ENCODE results near the gene CNOT3.
A peak's percentile ranks its signal among the peaks of the same experiment; 100 is the strongest.

Gene CNOT3

DNA sequence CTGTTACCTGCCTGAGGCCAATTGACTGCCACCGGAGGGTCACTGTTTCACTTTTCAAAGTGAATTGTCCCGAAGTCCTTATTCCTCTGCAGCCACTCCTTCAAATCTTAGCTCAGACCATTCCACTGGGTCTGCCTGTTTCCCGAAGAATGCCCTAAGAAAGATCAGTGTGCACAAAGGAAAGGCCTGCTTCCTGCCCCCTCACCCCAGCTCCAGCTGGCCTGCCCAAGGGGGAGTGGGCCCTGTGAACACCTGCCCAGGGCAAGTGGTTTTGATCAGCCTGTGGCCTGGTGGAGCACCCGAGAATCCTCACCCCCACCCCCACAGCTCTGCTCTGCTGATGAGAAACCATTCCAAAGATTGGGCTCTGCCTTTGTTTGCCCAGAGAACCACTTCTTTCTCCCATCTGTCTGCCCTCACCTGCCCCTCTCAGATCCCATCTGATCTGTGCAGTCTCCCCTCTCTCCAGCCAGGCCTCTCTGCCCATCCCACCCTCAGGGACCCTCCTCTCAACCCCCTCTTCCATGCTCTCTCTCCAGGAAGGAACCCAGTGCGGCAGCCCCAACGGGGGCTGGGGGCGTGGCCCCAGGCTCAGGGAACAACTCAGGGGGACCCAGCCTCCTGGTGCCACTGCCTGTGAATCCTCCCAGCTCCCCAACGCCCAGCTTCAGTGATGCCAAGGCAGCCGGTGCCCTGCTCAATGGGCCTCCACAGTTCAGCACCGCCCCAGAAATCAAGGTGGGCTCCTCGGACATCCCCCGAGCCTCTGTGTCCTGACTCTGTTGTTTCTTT, 11.7 kb downstream of the CNOT3 start:
- DNase-seq (ENCODE audit: low spot score), result no peak

DNA sequence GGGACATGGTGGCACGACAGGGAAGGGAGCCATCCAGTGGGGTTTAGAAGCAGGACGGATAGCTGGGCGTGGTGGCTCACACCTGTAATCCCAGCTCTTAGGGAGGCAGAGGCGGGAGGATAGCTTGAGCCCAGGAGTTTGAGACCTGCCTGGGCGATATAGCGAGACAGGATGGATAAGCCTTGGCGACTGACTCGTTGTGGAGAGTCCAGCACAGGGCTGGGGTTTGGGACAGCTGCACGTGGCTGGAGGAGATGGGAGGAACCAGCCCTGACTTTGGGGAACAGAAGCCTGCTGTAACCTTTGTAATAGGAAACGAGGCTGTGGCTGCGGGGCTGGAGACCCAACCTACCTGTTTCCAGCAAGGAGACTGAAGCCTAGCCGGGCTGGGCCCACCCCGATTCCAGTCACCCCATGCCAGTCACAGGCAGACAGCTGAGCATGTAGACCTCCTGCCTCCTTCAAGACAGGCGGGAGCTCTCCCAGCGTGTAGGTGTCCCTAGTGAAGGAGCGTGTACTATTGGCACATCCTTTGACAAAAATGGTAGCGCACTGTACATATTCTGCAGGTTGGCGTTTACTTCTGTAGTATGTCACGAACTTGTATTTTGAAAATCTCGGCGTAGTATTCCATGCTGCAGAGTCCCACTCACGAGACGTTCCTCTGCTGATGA, 13.9 kb downstream of the CNOT3 start:
- DNase-seq (ENCODE audit: low spot score), result no peak

DNA sequence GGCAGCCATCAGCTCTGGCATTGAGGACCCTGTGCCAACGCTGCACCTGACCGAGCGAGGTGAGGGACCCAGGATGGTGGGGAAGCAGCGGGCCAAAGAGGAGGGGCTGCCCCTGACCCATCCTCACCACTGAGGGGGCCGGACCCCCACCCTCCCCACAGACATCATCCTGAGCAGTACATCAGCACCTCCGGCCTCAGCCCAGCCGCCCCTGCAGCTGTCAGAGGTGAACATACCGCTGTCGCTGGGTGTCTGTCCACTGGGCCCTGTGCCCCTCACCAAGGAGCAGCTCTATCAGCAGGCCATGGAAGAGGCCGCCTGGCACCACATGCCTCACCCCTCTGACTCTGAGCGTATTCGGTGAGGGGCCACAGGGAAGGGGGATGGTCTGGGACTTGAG, 14.7 kb downstream of the CNOT3 start:
- DNase-seq (ENCODE audit: low spot score), result no peak

DNA sequence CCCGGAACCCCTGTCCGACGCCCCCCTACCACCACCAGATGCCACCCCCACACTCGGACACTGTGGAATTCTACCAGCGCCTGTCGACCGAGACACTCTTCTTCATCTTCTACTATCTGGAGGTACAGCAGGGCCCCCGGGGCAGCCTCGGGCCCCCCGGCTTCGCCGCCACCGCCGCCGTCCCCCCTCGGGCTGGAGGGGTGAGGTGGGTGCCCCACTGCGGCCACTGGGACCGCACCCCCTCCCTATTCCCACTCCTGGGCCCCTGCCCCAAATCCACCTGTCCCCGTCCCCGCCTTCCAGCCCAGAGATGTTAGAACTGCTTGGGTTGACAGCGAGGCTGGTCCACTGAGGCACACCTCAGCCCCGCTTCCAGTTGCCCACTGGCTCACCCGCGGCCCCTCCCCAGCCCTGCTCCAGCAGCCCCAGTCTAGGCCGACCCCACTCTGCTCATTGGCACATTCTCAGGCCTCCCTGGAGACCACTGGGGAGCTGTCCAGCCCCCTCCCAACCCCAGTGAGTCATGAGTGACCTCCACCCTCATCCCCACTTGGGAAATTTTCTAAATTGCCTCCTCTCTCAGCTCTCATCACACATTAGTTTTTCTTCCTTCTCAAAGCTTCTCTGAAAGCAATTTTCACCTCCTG, 15.4 kb downstream of the CNOT3 start:
- no peak for DNase-seq (ENCODE audit: low spot score)

DNA sequence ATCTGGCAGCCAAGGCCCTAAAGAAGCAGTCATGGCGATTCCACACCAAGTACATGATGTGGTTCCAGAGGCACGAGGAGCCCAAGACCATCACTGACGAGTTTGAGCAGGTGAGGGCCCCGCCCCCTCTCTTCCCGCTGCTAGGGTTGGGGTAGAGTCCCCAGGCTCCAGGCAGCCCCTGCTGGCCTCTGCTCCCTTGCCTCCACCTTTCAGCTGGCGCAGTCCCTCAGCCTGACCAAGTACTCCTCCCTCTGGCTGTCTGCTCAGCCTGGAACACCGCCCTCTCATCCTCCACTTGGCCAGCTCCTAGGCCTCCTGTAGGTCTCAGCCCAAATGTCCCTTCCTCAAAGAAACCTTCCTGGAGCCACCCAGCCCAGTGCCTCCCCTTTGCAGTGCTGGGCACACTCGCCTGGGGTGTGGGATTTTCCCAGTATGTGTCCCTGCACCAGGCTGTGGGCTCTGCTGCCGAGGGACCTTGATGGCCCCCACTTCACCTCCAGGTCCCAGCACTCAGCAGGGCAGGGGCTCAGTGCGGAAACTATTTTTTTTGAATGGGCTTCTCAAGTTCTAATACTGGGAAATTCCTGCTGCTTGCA, 16.3 kb downstream of the CNOT3 start:
- no peak for DNase-seq (ENCODE audit: low spot score)

DNA sequence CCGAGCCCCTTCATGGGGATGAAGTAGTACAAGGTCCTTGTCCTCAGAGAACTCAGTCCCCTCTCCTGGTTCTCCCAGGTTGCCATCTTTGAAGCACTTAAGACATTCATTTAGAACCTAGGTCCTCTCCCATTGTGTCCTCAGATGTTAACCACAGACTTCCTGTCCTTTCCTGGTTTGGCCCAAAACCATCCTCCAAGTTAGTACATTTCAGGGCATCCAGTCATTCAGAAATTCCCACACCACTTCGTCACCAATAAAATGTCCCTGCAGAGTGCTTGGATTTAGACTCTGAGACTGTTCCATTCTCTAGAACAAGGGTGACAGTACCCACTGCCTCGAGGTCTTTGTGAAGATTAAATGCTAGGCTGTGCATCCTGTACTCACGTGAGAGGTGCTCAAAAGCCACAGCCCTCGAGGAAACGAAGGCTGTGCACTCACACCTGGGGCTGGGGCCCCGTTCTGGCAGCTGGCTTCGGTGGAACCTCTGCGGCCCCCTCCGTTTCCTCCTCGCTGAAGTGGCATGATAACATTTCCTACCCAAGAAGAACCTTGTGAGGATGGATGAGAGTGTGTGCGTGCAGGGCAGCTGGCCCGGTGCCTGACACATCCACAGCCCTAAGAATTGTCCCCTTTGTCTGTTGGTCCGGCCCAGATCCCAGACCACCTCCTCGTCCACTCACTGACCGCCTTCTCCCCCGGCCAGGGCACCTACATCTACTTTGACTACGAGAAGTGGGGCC, 17.2 kb downstream of the CNOT3 start:
- DNase-seq (ENCODE audit: low spot score), result peak; percentile 48

DNA sequence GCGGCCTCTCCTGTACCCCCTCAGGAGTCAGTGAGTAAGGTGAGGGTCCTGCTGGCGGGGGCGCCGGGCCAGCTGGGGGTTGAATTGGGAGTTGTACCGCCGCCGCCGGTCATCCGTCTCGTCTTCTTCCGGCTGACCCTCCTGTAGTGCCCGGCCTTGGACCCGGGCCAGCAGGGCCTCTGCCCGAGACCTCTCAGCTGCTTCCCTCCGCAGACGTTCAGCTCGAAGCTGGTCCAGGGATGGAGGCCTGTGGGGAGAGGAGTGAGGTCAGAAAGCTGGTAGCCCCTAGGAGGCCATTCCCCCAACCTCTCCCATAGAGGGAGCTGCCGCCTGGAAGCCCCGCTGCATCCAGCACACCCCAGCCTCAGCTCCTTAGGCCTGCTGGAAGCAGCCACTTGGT, 18.1 kb downstream of the CNOT3 start:
- DNase-seq (ENCODE audit: low spot score), result no peak

DNA sequence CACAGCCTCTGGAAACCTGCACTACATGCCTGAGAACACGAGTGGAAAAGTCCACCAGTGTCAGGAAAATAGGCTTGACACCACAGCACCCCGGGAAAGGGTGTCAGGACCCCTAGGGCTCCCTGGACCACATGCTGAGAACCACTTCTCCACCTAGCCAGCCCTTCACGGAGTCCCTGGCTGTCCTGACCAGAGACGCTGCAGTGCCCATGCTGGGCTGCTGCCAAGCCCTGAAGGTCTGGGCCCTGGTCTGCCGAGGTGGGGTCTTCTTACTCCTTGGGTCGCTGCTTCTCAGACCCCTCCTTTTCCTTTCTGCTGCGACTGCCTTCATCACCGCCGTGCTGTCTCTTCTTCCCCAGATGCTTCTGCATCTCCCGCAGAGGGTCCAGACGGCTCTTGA, 18.9 kb downstream of the CNOT3 start:
- DNase-seq (ENCODE audit: low spot score), result no peak

DNA sequence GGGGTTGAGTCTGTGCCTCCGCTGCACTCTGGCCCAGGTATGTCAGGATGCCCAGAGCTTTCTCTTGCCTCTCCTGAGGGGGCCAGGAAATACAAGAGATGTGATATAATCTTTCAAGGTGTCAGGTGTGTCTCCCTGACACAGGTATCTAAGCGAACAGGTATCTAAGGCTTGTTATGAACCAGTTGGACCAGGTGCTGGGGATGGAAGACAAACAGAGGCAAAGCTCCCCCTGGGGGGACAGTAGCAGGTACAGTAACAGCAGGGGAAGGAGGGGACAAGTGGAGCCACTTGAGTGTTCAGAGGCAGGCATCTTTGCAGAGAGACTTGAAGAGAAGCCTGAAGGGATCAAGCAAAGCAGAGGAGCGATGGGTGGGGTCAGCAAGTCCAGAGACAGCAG, 19.4 kb downstream of the CNOT3 start:
- no peak for DNase-seq (ENCODE audit: low spot score)

DNA sequence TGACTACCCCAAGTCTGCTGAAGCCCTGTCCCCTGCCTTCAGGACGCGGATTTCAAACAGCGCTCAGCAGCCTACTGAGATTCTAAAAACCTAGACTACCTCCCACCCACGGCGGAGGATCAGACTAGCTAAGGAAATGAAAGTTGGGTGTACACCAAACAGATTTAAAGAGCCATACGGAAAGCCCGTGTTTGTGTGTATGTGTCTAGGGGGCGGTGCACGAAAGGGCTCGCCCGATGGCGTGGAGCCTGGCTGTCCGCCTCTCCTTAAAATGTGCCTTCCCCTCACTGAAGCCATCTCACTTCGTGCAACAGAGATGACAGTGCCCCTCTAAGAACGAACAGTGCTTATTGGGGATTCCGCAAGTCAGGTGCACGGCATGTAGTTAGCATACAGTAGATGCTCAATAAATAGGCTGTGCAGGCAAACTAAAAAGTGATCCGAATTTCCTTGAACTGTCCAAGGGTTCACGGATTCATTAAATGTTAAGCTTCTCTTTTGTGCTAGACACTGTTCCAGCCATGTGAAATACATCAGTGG, 21.3 kb downstream of the CNOT3 start:
- DNase-seq (ENCODE audit: low spot score), result peak; percentile 44

DNA sequence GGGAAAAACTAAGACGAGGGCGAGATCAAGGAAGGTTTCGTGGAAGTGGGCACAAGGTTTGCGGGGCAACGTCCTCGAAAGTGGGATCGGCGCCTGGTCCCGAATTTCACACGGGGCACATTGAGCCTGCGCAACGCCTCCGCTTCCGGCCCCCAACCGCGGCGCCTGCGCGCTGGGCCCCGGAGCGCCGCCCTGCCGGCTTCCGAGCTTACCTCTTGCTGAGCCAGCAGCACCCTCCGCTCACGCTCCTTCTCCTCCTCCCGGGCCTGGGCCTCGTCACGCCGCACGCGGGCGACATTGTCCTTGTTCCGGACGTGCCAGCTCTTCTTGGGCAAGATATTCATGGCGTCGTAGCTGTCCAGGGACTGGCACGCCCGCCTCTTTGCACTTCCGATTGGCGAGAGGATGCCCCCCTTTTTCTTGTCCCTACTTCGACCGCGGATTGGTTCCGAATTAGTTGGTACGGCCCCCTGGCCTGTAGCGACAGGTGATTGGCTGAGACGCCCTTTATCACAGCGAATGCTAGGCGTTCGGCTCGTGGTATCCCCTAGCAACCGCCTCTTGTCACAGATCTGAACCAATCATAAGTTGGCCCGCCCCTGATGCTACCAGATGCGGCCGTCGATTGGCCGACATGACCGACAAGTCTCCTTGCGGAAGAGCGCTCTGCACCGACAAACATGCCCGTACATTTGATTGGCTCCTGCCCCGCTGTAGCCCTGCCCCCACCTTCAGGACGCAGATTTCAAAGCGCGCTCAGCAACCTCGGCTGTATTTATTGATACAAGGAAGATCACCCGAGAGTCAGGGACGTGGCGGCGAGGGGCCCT, 22.0 kb downstream of the CNOT3 start, which contains the start of gene LENG1:
Gene LENG1, minus strand, starts transcription at position 370 of the 830 bp plus-strand sequence. Its CDS starts 26 bp downstream, at position 344.
- DNase-seq (ENCODE audit: low spot score), result peak; percentile 97

DNA sequence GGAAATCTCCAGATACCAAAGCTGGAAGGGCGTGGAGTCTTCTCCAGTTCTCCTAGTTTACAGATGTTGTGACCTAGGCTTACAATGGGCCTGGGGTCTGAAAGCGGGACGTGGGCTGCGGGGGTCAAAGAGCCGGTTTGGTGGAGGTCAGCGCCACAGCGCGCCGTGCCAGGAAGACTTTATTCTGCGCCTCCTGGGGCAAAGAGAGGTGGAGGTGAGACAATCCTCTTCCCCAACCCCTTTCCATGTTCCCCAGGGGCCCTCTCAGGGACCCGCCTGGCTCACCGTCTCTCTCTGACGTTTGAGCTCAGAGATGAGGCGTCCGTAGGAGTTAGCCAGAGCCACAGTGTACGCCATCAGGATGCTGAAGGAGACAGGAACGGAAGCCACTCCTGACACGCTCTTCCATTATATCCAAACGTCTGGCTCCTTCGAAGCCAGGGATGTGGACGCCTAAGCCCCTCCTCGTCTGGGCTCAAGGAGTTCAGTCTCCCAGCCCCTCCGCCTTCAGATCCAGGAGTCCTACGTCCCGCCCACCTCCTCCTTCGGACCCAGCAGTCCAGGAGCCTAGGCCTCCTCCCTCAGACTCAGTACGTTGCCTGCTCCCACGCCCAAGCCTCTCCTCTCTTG, 22.7 kb downstream of the CNOT3 start:
- no peak for DNase-seq (ENCODE audit: low spot score)

DNA sequence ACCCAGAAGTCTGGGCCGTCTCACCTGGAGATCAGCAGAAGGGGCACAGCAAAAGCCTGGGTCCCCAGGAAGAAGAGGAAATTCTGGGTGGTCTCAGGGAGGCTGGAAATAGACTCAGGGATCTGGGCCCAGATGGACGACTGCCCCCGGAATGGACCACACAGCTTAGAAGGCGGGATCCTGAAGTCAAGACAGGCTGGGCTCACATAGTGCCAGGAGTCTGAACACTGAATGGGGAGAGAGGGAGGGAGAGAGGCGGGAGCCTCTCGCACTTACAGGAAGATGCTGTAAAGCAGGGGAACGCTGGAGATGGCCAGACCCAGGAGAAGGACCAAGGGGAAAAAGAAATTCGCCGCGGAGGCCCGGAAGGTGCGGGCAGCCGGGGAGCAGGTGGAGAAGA, 23.3 kb downstream of the CNOT3 start:
- no peak for DNase-seq (ENCODE audit: low spot score)

DNA sequence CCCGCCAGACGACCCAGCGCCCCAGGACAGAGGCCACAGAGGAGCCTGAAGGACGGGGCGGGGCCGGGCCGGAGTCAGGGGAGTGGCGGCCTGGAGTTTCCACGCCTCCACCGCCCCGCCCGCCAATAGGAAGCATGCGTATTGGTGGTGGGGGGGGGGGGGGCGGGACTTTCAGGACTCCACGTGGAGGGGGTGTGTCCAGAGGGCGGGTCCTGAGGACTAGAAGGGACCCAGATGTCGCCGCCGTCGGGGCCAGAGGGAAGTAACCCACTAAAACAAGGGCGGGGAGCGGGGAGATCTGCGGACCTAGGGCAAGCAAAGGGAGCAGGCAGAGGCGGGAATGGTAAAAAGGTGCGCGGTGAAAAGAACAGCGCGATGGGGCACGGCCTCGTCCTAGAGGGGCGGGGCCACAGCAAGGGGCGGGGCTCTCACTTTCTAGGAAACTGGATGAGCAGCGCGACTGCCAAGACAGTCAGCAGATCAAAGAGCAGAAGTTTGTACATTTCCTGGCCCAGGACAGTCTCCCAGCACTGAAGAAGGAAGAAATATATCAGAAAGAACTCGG, 24.8 kb downstream of the CNOT3 start:
- peak; percentile 94 for DNase-seq (ENCODE audit: low spot score)

DNA sequence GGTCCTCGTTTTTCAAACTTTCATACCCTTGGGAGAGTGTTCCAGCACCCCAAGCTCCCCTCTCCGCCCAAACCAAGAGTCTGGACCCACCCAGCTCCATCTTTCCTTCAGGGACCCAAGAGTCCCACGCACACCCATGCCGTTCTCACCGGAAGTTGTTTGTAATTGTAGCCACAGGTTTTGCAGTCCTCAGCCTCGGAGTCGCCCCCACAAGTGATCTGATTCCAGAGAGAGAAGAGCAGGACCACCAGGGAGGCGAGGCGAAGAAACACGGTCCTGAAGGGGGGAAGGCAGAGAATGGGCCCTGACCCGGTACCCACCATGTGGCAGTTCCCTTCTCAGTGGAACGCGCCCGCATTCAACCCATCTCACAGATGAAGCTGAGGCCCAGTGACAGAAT, 25.3 kb downstream of the CNOT3 start:
- no peak for DNase-seq (ENCODE audit: low spot score)

DNA sequence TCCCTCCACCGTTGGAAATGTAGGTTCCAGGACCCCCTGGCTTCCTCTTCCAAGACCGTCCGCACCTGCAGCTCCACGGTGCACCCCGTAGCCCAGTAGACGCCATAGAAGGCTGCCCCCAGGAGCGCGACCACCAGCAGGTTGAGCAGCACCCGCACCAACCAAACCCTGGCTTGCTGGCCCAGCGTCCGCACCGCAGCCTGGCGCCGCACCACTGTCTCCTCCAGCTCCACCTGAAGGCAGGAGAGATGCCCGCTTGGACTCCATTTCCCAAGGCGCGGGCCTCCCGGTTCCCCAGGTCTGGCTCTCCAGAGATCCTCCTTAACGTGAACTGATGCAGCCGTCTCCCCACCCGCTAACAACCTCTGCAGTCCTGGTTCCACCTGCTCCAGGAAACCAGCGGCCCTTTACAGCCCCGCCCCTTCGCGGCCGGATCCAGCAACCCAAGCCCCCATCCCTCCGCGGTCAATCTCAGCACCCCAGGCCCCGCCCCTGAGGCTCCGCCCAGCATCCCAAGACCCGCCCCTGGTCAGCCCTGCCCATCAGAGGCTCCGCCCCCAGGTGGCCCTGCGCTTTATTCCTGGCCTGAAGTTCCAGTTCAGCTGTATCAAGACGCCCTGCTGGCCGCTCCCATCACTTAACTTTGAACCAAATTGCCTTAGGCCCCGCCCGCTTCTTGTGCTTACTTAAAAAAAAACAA, 27.0 kb downstream of the CNOT3 start:
- peak; percentile 60 for DNase-seq (ENCODE audit: low spot score)

DNA sequence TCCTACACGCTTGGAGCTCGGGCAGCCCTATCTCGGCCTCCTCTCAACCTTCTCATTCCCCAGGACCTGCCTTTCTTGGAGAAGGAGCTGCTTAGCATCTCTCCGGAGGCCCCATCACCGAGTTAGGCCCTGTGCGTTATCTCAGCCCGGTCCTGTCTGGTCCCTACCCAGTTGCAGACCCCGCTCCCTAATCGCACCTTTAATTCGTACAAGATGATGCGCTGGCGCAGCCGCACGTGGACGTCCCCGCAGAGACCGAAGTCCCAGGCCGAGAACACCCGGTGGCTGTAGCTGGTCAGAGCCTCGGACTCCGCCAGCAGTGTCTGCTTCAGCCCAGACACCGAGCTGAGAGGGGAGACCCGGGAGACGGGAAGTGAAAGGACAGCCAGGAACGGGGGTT, 27.7 kb downstream of the CNOT3 start:
- no peak for DNase-seq (ENCODE audit: low spot score)

DNA sequence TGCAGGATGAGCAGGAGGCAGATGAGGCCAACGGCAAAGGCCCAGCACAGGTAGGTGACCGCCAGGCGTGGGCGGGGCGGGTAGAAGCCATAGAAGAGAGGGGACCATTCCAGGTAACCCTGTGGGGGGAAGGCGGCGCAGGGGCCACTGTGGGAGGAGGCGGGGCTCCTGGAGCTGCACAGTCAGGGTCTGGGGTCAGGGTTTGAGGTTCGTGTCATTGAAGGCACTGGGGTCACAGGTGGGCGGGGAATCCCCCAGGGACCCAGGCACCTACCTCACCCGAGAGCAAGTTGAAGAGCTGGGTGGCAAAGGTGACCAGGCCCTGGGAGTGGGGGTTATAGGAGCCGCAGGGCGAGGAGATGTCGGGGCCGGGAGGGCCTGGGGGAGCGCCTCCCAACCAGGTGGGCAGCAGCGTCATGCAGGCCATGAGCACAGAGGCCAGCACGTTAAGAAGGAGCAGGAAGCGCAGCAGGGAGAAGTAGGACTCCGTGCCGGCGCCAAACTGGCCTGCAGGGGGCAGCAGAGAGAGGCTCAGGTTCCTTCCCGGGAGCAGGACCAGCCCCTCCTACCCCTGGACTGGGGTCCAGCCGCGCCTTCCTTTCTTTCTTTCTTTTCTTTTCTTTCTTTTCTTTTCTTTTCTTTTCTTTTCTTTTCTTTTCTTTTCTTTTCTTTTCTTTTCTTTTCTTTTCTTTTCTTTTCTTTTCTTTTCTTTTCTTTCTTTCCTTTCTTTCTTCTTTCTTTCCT, 30.8 kb downstream of the CNOT3 start:
- DNase-seq (ENCODE audit: low spot score), result peak; percentile 94

Measured in AG20443 (cell line).